PC-9 (cell line): ENCODE measurements around the gene APBA2.

Experiments
- EZH2 ChIP-seq: fragments of 200-600 bp; sonication (generic); IDR thresholded peaks from 2 replicates; pipeline ENCODE4 v1.8.0; 2017; ENCODE audit warnings: antibody characterized with exemption, low read depth
- TF ChIP-seq, protein P1 (sequence below): fragments of 200-600 bp; sonication (generic); conservative IDR thresholded peaks from 2 replicates; pipeline ENCODE4 v1.6.1; 2017; ENCODE audit warnings: mixed run types, antibody characterized with exemption, mild to moderate bottlenecking, moderate library complexity

DNA sequence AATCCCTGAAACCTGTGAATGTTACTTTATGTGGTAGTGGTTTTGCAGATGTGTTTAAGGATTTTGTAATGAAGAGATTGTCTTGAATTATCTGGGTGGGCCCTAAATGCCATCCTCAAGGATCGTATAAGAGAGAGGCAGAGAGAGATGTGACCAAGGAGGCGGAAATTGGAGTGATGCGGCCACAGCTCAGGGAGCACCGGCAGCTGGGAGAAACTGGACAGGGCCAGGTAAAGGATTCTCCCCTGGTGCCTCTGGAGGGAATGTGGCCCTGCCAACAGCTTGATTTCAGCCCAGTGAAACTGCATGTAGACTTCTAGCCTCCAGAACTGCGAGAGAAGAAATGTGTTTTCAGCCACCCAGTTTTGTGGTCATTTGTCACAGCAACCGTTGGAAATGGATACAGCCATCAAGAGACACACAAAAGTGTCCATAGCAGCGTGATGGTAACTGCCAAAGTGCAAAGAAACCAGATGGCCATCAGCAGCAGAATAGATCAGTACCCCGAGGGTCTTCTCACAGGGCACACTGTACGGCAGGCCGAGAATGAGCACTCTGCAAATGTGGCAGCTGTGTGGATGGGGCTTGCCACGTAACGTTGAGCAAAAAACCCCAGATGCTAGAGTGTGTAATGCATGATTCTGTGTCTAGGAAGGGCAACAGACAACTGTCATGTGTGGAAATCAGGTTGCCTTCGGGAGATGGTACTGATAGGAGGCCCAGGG is 12.2 kb downstream of the APBA2 start:
- TF ChIP-seq, protein P1, sequence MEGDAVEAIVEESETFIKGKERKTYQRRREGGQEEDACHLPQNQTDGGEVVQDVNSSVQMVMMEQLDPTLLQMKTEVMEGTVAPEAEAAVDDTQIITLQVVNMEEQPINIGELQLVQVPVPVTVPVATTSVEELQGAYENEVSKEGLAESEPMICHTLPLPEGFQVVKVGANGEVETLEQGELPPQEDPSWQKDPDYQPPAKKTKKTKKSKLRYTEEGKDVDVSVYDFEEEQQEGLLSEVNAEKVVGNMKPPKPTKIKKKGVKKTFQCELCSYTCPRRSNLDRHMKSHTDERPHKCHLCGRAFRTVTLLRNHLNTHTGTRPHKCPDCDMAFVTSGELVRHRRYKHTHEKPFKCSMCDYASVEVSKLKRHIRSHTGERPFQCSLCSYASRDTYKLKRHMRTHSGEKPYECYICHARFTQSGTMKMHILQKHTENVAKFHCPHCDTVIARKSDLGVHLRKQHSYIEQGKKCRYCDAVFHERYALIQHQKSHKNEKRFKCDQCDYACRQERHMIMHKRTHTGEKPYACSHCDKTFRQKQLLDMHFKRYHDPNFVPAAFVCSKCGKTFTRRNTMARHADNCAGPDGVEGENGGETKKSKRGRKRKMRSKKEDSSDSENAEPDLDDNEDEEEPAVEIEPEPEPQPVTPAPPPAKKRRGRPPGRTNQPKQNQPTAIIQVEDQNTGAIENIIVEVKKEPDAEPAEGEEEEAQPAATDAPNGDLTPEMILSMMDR: no peak
- no peak for TF ChIP-seq EZH2
